H1 (cell line): Measurements from ENCODE around the gene SLC12A7. TPM values are rescaled to one million over a fixed set of nuclear protein-coding genes. Genes with fewer than 3 reads are reported as not detected.

Experiments used
- CTCF ChIA-PET: fragments of 300-600 bp; sonication (Branson Sonifier 250); formaldehyde crosslinking; loops from one replicate; lab custom pipeline; 2021; ENCODE audit not compliant: partially characterized antibody; lab: Charles Lee
- POLR2A ChIA-PET: fragments of 300-600 bp; sonication (Branson Sonifier 250); formaldehyde crosslinking; loops from one replicate; lab custom pipeline; 2021; ENCODE audit warnings: inconsistent platforms; ENCODE audit not compliant: partially characterized antibody; lab: Charles Lee
- DNase-seq, 2 experiments: peaks; one replicate each; pipeline versions ENCODE4 v3.0.0 to v3.0.0-alpha.2; 2010 to 2022; ENCODE audit warnings: low spot score in 2 of 2, low read depth in 1 of 2, mixed read lengths in 1 of 2
- FAIRE-seq: peaks from 2 replicates; lab custom pipeline; 2011; peaks lifted over from hg19 to GRCh38; lab: Jason Lieb, UNC
- H2AFZ ChIP-seq: 2 replicates; pipeline ENCODE4 v1.8.1; 2012; ENCODE audit warnings: low read length, inconsistent platforms
- H2AK5ac ChIP-seq: 2 replicates; pipeline ENCODE4 v1.6.1; 2013; ENCODE audit warnings: low read depth, low read length
- H2BK120ac ChIP-seq: replicated peaks from 2 replicates; pipeline ENCODE3; 2013; ENCODE audit warnings: low read depth, low read length, inconsistent platforms
- H2BK12ac ChIP-seq: 2 replicates; pipeline ENCODE4 v1.6.1; 2013; ENCODE audit warnings: low read depth, low read length
- H2BK15ac ChIP-seq: 2 replicates; pipeline ENCODE4 v1.6.1; 2013; ENCODE audit warnings: low read length
- H2BK20ac ChIP-seq: 2 replicates; pipeline ENCODE4 v1.6.1; 2013; ENCODE audit warnings: low read length
- H2BK5ac ChIP-seq: 2 replicates; pipeline ENCODE4 v1.6.1; 2013; ENCODE audit warnings: low read depth, low read length
- H3K14ac ChIP-seq: 2 replicates; pipeline ENCODE4 v1.6.1; 2013; ENCODE audit warnings: inconsistent platforms; ENCODE audit not compliant: insufficient read length
- H3K18ac ChIP-seq: 2 replicates; pipeline ENCODE4 v1.6.1; 2013; ENCODE audit warnings: low read length; ENCODE audit errors: extremely low read depth
- H3K23ac ChIP-seq: 2 replicates; pipeline ENCODE4 v1.6.1; 2013; ENCODE audit warnings: inconsistent platforms; ENCODE audit not compliant: insufficient read length
- H3K23me2 ChIP-seq: 2 replicates; pipeline ENCODE4 v1.6.1; 2013; ENCODE audit warnings: low read depth, low read length
- H3K27ac ChIP-seq: 2 replicates; pipeline ENCODE4 v1.6.1; 2011; ENCODE audit warnings: low read depth, low read length, inconsistent platforms
- H3K27me3 ChIP-seq, 4 experiments: replicated peaks in 1 of 4; 1 replicate in 1 of 4; 2 replicates in 3 of 4; pipeline versions ENCODE4 v1.6.1 to v1.8.1; 2011 to 2013; ENCODE audit warnings: low read length in 3 of 4, mild to moderate bottlenecking in 3 of 4, inconsistent platforms in 2 of 4, mixed read lengths in 2 of 4, moderate library complexity in 1 of 4; ENCODE audit not compliant: control insufficient read depth in 3 of 4, insufficient read depth in 3 of 4; ENCODE audit errors: extremely low read depth in 1 of 4
- H3K36me3 ChIP-seq, 4 experiments: 2 replicates each; pipeline versions ENCODE4 v1.6.1 to v1.8.1; 2011 to 2013; ENCODE audit warnings: mild to moderate bottlenecking in 4 of 4, low read length in 3 of 4, moderate library complexity in 2 of 4, control low read depth in 1 of 4, inconsistent platforms in 1 of 4; ENCODE audit not compliant: insufficient read depth in 4 of 4, control insufficient read depth in 2 of 4
- H3K4ac ChIP-seq: replicated peaks from 2 replicates; pipeline ENCODE3; 2013; ENCODE audit warnings: low read length, low read depth, mixed read lengths, inconsistent platforms; ENCODE audit not compliant: insufficient read length
- H3K4me1 ChIP-seq, 4 experiments: replicated peaks in 1 of 4; 1 replicate in 1 of 4; 2 replicates in 3 of 4; pipeline versions ENCODE4 v1.6.1 to v1.8.1; 2011 to 2013; ENCODE audit warnings: low read length in 3 of 4, inconsistent platforms in 2 of 4, mixed read lengths in 1 of 4; ENCODE audit not compliant: insufficient read depth in 4 of 4, control insufficient read depth in 3 of 4
- H3K4me2 ChIP-seq, 2 experiments: 2 replicates each; pipeline versions ENCODE4 v1.6.1 to v1.8.1; 2011 to 2013; ENCODE audit warnings: low read depth in 2 of 2, low read length in 2 of 2, control low read depth in 1 of 2, inconsistent platforms in 1 of 2, mild to moderate bottlenecking in 1 of 2; ENCODE audit not compliant: insufficient read depth in 1 of 2
- H3K4me3 ChIP-seq, 4 experiments: fragments of 200-600, 300-600 bp in 1 of 4; sonication (generic), shearing (Covaris generic), sonication (Bioruptor Twin) in 1 of 4; 2 replicates each; pipeline versions ENCODE4 v1.5.1 to v1.8.1; 2011 to 2016; ENCODE audit warnings: low read length in 4 of 4, low read depth in 3 of 4, control low read depth in 2 of 4, inconsistent platforms in 2 of 4, mild to moderate bottlenecking in 2 of 4, mixed read lengths in 1 of 4, moderate library complexity in 1 of 4; ENCODE audit not compliant: insufficient read depth in 2 of 4; ENCODE audit errors: extremely low read depth in 1 of 4
- H3K56ac ChIP-seq: replicated peaks from 2 replicates; pipeline ENCODE3; 2013; ENCODE audit warnings: low read depth, mild to moderate bottlenecking, mixed read lengths, low read length, inconsistent platforms; ENCODE audit not compliant: insufficient read length
- H3K79me1 ChIP-seq: 2 replicates; pipeline ENCODE4 v1.6.1; 2013; ENCODE audit warnings: low read depth, low read length, control low read depth
- H3K79me2 ChIP-seq, 2 experiments: 2 replicates each; pipeline versions ENCODE4 v1.6.1 to v1.8.1; 2012 to 2013; ENCODE audit warnings: low read length in 2 of 2, mild to moderate bottlenecking in 2 of 2, inconsistent platforms in 1 of 2; ENCODE audit not compliant: insufficient read depth in 2 of 2, control insufficient read depth in 1 of 2
- H3K9ac ChIP-seq, 4 experiments: replicated peaks in 1 of 4; 1 replicate in 1 of 4; 2 replicates in 3 of 4; pipeline versions ENCODE4 v1.6.1 to v1.8.1; 2011 to 2013; ENCODE audit warnings: low read depth in 3 of 4, low read length in 3 of 4, control low read depth in 2 of 4, mild to moderate bottlenecking in 2 of 4, moderate library complexity in 2 of 4, inconsistent platforms in 1 of 4; ENCODE audit errors: extremely low read depth in 1 of 4
- H3K9me3 ChIP-seq, 2 experiments: 2 replicates each; pipeline versions ENCODE4 v1.6.1 to v1.8.1; 2012 to 2013; ENCODE audit warnings: mild to moderate bottlenecking in 2 of 2, moderate library complexity in 2 of 2, control low read depth in 1 of 2, inconsistent platforms in 1 of 2, low read depth in 1 of 2, low read length in 1 of 2, mixed read lengths in 1 of 2; ENCODE audit not compliant: insufficient read depth in 2 of 2
- H4K20me1 ChIP-seq, 2 experiments: replicated peaks in 1 of 2; 2 replicates each; pipeline versions ENCODE3 to v1.8.1; 2011 to 2013; ENCODE audit warnings: inconsistent platforms in 2 of 2, low read length in 2 of 2, mild to moderate bottlenecking in 1 of 2; ENCODE audit not compliant: insufficient read depth in 2 of 2, control insufficient read depth in 1 of 2
- H4K5ac ChIP-seq: 2 replicates; pipeline ENCODE4 v1.6.1; 2013; ENCODE audit warnings: low read length, low read depth, mixed read lengths, inconsistent platforms; ENCODE audit not compliant: insufficient read length
- H4K8ac ChIP-seq: 2 replicates; pipeline ENCODE4 v1.8.0; 2013; ENCODE audit warnings: mild to moderate bottlenecking, moderate library complexity, low read length, inconsistent platforms; ENCODE audit not compliant: insufficient read depth; ENCODE audit errors: extremely low read depth
- H4K91ac ChIP-seq: replicated peaks from 2 replicates; pipeline ENCODE3; 2013; ENCODE audit warnings: low read length, mixed read lengths, inconsistent platforms; ENCODE audit not compliant: insufficient read length
- FOSL1 ChIP-seq: IDR thresholded peaks from 2 replicates; pipeline ENCODE4 v1.6.1; 2011; ENCODE audit warnings: mild to moderate bottlenecking, low read depth, low read length, moderate library complexity; ENCODE audit not compliant: insufficient read depth
- HDAC6 ChIP-seq: IDR thresholded peaks from one replicate; pipeline ENCODE4 v1.7.1; 2012; ENCODE audit warnings: low read depth, mild to moderate bottlenecking, inconsistent platforms, low read length, moderate library complexity
- JUND ChIP-seq: IDR thresholded peaks from 2 replicates; pipeline ENCODE4 v1.6.1; 2011; ENCODE audit warnings: mild to moderate bottlenecking, improper control_type of control experiment, low read length
- PHF8 ChIP-seq: fragments of 200-600 bp; sonication (generic); conservative IDR thresholded peaks from 2 replicates; pipeline ENCODE4 v1.7.1; 2012; ENCODE audit warnings: low read depth, mild to moderate bottlenecking, inconsistent platforms, low read length, moderate library complexity
- TCF12 ChIP-seq: IDR thresholded peaks from 2 replicates; pipeline ENCODE4 v1.6.1; 2011; ENCODE audit warnings: low read depth, mild to moderate bottlenecking, low read length
- TEAD4 ChIP-seq: IDR thresholded peaks from 2 replicates; pipeline ENCODE4 v1.6.1; 2012; ENCODE audit warnings: low read depth, low read length, inconsistent platforms, mixed read lengths
- WGBS, 2 experiments: shearing (Covaris generic) in 1 of 2; methylation state at CpG; one replicate each; pipeline versions ENCODE4 v1.1.6 to v1.1.7; 2013 to 2015; ENCODE audit warnings: low lambda C conversion rate in 2 of 2, mixed read lengths in 2 of 2, inconsistent platforms in 1 of 2, low coverage in 1 of 2, missing lambda C conversion rate in 1 of 2; ENCODE audit not compliant: insufficient replicate concordance in 2 of 2, insufficient coverage in 1 of 2, insufficient read length in 1 of 2; ENCODE audit errors: extremely low coverage in 1 of 2, missing lambda C conversion rate in 1 of 2; 5-methylcytosine and 5-hydroxymethylcytosine counted together
- polyA plus RNA-seq, 7 experiments: library from polyadenylated mRNA; depleted of rRNA in 3 of 7; stranded (reverse) in 5 of 7; unstranded in 2 of 7; fragments of >200 nt in 5 of 7; fragments of 200-250 nt in 2 of 7; gene quantifications; 1 replicate in 5 of 7; 2 replicates in 1 of 7; 4 replicates in 1 of 7; pipeline versions ENCODE4 v1.2.1 to v1.2.3, GENCODE V29; 2011 to 2013; ENCODE audit warnings: missing spikeins in 2 of 7, mixed read lengths in 2 of 7
- total RNA-seq: library from RNA; stranded (reverse); fragmentation: NEBNext Ultra II Directional; extraction: Animal tissue kit (Norgen Biotek cat#: 25700); gene quantifications from 2 replicates; pipeline ENCODE4 v1.2.1, GENCODE V29; 2021

The SLC12A7 gene
- total and polyA plus RNA-seq, 2 of the 8 experiments (the other 6 are each of a cell fraction or from before 2014, with no cell fraction given) = 23.5 to 39.7 TPM

DNA sequence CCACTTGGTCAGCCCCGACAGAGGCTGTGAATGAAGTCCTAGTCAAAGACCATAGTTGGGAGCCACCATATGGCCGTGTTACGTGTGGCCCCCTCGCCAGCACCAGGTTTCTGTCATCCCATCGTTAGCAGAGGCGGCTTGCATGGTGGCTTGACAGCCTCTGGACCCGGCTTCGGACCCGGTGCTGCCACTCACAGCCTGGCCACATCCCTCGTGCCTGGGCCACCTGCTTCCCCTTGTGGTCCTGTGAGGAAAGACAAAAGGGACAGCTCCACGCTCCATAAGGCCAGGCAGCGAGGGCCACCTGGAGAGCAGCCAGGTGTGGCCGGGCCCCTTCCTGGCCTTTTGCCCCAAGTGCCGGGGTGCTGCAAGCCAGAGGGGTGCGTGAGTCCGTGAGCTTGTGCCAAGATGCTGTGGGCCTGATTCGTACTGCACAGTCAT is 97.1 kb downstream of the SLC12A7 start:
- Histone ChIP-seq H2AFZ (no peak overlapping the region), H2AK5ac (no peak overlapping the region), H3K27ac (no peak overlapping the region), H2BK15ac (no peak overlapping the region), H3K4me1 (peaks cover 0 to 9% (median 5%) of the 10 kb centered on the region in 4 experiments; a peak in 6 of 7 replicates), H3K27me3 (peaks cover 3 to 11% (median 8%) of the 10 kb centered on the region in 4 experiments), H3K4me3 (no peak overlapping the region), H3K56ac (no peak overlapping the region), H4K5ac (no peak overlapping the region), H3K4me2 (no peak overlapping the region), H3K79me1 (no peaks in the 10 kb centered on the region), H3K4ac (no peak overlapping the region), H3K23me2 (no peaks in the 10 kb centered on the region), H2BK120ac (no peak overlapping the region), H3K14ac (no peak overlapping the region), H3K9ac (no peak overlapping the region), H3K79me2 (no peaks in the 10 kb centered on the region), H3K9me3 (no peaks in the 10 kb centered on the region), H3K18ac (no peak overlapping the region; the same call in 1 of the 2 replicates), H2BK12ac (no peak overlapping the region), H4K20me1 (peaks cover 1 to 5% of the 10 kb centered on the region in 2 experiments), H4K8ac (no peak overlapping the region; the same call in 1 of the 2 replicates), H2BK20ac (no peak overlapping the region), H4K91ac (no peak overlapping the region), H3K36me3 (no peaks in the 10 kb centered on the region), H3K23ac (no peak overlapping the region), H2BK5ac (no peak overlapping the region)
- ChIA-PET POLR2A (no interaction called here), CTCF (interaction anchor here (0.7 to 4.0 kb wide), 7 partner anchors 8 to 155 kb away, joined by 3 to 24 read pairs (median 5); partner anchors contain the start of gene NKD2)
- WGBS, 2 experiments = 96% methylated on average over 12 of the region's 17 CpGs; no CpG with 5 or more reads in 1 of the 2 experiments
- DNase-seq (no peak), FAIRE-seq (no peak)
- TF ChIP-seq TEAD4 = no peak
- TF ChIP-seq FOSL1 = no peak
- no peak for TF ChIP-seq HDAC6
- TF ChIP-seq TCF12 = no peak
- TF ChIP-seq PHF8 = no peak
- TF ChIP-seq JUND = no peak
